HT-29 (cell line): ENCODE measurements around the gene ZNF560. TPM values are rescaled to one million over a fixed set of nuclear protein-coding genes. Genes with fewer than 3 reads are reported as not detected.

Source experiments
- DNase-seq: peaks from one replicate; pipeline ENCODE4 v3.0.0-alpha.2; 2015; ENCODE audit warnings: low spot score
- total RNA-seq: library from RNA; depleted of rRNA; stranded (reverse); fragments of >200 nt; shearing (Covaris generic); gene quantifications from 2 replicates; pipeline ENCODE4 v1.2.3, GENCODE V29; 2014; rRNA removed

The ZNF560 gene
- total RNA-seq, 1 experiment from 2014 or later = not detected

- DNase-seq = no peak
These were observed 62.1 kb downstream of the ZNF560 start for GRCh38 chr19:9436358-9436757.

DNA sequence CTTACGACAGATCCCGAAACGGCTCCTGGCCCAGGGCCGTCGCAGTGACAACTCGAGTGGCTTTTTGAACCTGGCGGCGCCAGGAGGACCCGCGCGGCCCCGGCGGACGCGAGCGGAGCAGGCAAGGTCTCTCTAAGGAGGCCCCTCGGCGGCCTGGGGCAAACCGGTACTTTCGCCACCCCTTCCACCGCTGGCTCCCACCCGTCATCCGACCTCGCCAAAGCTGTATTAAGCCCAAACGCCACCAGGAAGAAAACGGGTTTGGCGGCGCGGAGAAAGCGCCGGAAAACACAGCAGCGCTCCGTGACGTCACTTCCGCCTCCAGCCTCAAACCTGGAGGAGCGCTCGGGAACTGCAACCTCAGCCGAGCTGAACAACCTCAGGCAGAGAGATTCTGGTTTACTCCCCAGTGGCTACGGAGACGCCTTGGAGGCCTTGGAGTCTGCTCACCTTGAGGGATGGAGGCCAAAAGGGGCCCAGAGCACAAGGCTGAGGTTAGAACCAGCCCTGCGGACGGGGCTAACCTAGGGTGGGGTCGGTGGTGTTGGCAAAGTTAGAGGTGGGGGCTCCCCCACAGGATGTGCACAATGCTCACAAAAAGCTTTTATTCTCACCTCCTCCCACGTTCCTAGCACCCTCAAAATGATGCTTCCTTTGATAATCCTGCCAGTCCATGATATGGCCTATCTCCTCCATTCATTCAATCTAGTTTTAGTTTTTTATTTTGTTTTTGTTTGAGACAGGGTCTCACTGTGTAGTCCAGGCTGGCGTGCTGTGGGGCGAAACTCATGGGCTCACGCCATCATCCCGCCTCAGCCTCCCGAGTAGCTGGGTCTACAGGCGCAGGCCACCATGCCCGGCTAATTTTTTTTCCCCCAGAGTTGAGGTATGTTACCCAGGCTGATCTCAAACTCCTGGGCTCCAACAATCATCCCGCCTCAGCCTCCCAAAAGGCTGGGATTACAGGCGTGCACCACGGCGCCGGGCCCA is 62.8 kb downstream of the ZNF560 start, which contains the start of gene ZNF266:
Gene ZNF266, minus strand, starts transcription at position 295 of the 990 bp plus-strand sequence. CDS start 15,484 bp downstream, outside the sequence.
- peak; percentile 88 for DNase-seq

DNA sequence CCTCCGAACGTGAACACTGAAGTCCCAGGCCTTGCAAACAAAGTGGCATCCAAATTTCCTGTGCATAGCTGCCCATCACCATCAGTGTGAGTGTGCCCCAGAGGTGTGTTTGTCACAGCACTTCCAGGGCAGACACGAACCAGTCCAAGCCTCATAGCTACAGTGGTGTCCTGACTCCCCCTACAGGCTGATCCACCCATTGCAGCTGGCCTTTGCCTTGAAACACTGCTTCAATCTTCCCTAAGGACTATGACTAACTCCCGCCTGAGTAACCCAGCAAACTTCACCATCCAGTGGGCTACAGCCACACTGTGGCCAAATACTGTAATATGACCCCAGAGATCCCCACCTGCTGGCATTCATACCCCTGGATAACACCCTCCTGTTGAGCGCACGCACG is 66.9 kb downstream of the ZNF560 start:
- DNase-seq = peak; percentile 65

GRCh38 chr19:9430444-9430843 is 68.0 kb downstream of the ZNF560 start:
- no peak for DNase-seq

DNA sequence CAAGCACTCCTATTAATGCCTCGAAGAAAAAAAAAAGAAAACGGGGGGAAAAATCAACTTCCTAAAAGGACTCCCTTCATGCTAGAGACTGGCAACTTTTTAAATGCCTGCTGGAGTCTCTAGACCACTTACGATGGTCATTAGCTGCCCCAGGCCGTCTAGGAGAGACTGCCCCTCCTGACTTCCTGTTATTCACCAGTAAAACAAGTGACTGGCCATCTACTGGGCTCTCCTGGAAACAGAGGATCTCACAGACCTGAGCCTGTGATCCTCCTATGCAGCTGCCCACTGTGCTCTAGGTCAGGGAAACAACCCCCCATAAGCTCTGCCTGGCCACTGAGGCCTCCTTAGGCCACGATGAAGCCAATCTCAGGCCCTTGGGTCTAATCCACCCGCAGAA is 70.5 kb downstream of the ZNF560 start:
- DNase-seq = no peak

Other genes starting within 250 kb of the ZNF560 start
- gene OR7E24, start 247.7 kb downstream of the ZNF560 start, total RNA-seq = not detected in 2 replicates
- gene ZNF699, start 188.8 kb downstream of the ZNF560 start, total RNA-seq = 2.1 and 9.4 TPM in 2 replicates
- 0.74 and 1.1 TPM in 2 replicates for gene ZNF559, start 174.4 kb downstream of the ZNF560 start, total RNA-seq
- gene ZNF177, start 135.6 kb downstream of the ZNF560 start, total RNA-seq = 0.03 and 0.18 TPM in 2 replicates
- gene ZNF266, start 63.0 kb downstream of the ZNF560 start, total RNA-seq = 3.4 and 5.2 TPM in 2 replicates
- 1.4 and 2.3 TPM in 2 replicates for gene ZNF426, start 40.0 kb upstream of the ZNF560 start, total RNA-seq
- 21.5 and 26.6 TPM in 2 replicates for gene ZNF121, start 85.9 kb upstream of the ZNF560 start, total RNA-seq
- gene ZNF561, start 122.6 kb upstream of the ZNF560 start, total RNA-seq = 4.7 and 11.3 TPM in 2 replicates
- gene ZNF562, start 176.5 kb upstream of the ZNF560 start, total RNA-seq = 14.2 and 27.3 TPM in 2 replicates